Smooth muscle cell (in vitro differentiated cells): Measurements from ENCODE around the gene DPP7. TPM values are rescaled to one million over a fixed set of nuclear protein-coding genes. Genes with fewer than 3 reads are reported as not detected.

Source experiments
- DNase-seq: peaks from one replicate; lab custom pipeline; 2025; ENCODE audit not compliant: unreplicated experiment; lab: John Stamatoyannopoulos, UW
- H2AFZ ChIP-seq: fragments of 200-600 bp; sonication (generic); 2 replicates; pipeline ENCODE4 v1.6.0; 2016; ENCODE audit warnings: antibody characterized with exemption, low read depth, mild to moderate bottlenecking
- H3F3A ChIP-seq: fragments of 200-600 bp; sonication (generic); 2 replicates; pipeline ENCODE4 v1.6.0; 2017; ENCODE audit warnings: antibody characterized with exemption, low read depth
- H3K27ac ChIP-seq: fragments of 200-600 bp; sonication (generic); 2 replicates; pipeline ENCODE4 v1.5.1; 2016; ENCODE audit warnings: low read depth, mild to moderate bottlenecking
- H3K27me3 ChIP-seq: fragments of 200-600 bp; sonication (generic); 2 replicates; pipeline ENCODE4 v1.6.1; 2016; ENCODE audit warnings: low read depth, mild to moderate bottlenecking
- H3K36me3 ChIP-seq: fragments of 200-600 bp; sonication (generic); 2 replicates; pipeline ENCODE4 v1.5.1; 2016; ENCODE audit warnings: low read depth
- H3K4me1 ChIP-seq: fragments of 200-600 bp; sonication (generic); 2 replicates; pipeline ENCODE4 v1.5.1; 2016; ENCODE audit warnings: low read depth
- H3K4me2 ChIP-seq: fragments of 200-600 bp; sonication (generic); 2 replicates; pipeline ENCODE4 v1.6.0; 2016; ENCODE audit warnings: mild to moderate bottlenecking
- H3K4me3 ChIP-seq: fragments of 200-600 bp; sonication (generic); 2 replicates; pipeline ENCODE4 v1.5.1; 2016; ENCODE audit warnings: mild to moderate bottlenecking
- H3K79me2 ChIP-seq: fragments of 200-600 bp; sonication (generic); 2 replicates; pipeline ENCODE4 v1.6.0; 2016; ENCODE audit warnings: low read depth, mild to moderate bottlenecking
- H3K9ac ChIP-seq: fragments of 200-600 bp; sonication (generic); 2 replicates; pipeline ENCODE4 v1.6.0; 2016; ENCODE audit warnings: low read depth
- H3K9me3 ChIP-seq: fragments of 200-600 bp; sonication (generic); replicated peaks from 2 replicates; pipeline ENCODE4 v1.5.1; 2016; ENCODE audit warnings: low read depth
- H4K20me1 ChIP-seq: fragments of 200-600 bp; sonication (generic); 2 replicates; pipeline ENCODE4 v1.6.0; 2016; ENCODE audit warnings: low read depth
- CTCF ChIP-seq: fragments of 200-600 bp; sonication (generic); IDR thresholded peaks from 2 replicates; pipeline ENCODE4 v1.5.1; 2017; ENCODE audit warnings: borderline replicate concordance, mild to moderate bottlenecking, antibody characterized with exemption; ENCODE audit not compliant: insufficient read depth, poor library complexity, severe bottlenecking
- WGBS: methylation state at CpG from one replicate; pipeline ENCODE4 v1.1.7; 2016; ENCODE audit warnings: low lambda C conversion rate; 5-methylcytosine and 5-hydroxymethylcytosine counted together
- polyA plus RNA-seq: library from polyadenylated mRNA; unstranded; fragments of >200 nt; fragmentation: Nextera tagmentation; extraction: Ambion mirVana; gene quantifications from 2 replicates; pipeline ENCODE4 v1.2.1, GENCODE V29; 2016
- total RNA-seq: library from RNA; depleted of rRNA; stranded (reverse); fragments of >200 nt; gene quantifications from 2 replicates; pipeline ENCODE4 v1.2.3, GENCODE V29; 2014

DPP7 gene
- 50.6 and 51.4 TPM in 2 replicates for total RNA-seq
- polyA plus RNA-seq: 170 and 171 TPM in 2 replicates

- Histone ChIP-seq H3K4me3 (peak within 1 kb of the TSS; percentile 67), H3K9ac (no peak within 1 kb of the TSS), H3K9me3 (no peaks in the 10 kb centered on the region), H3K79me2 (no peaks in the 10 kb centered on the region), H2AFZ (peak within 1 kb of the TSS; percentile 58), H3K4me2 (peak within 1 kb of the TSS; percentile 98), H3F3A (no peaks in the 10 kb centered on the region), H3K36me3 (no peaks in the 10 kb centered on the region), H3K27me3 (no peaks in the 10 kb centered on the region), H4K20me1 (no peaks in the 10 kb centered on the region), H3K27ac (no peak within 1 kb of the TSS), H3K4me1 (peaks cover 3% of the 10 kb centered on the region)
- no peak for TF ChIP-seq CTCF
- 27% methylated on average over 22 of the region's 70 CpGs for WGBS
- peak; percentile 27 for DNase-seq
Observed at GRCh38 chr9:137114613-137115393, at the start of gene DPP7. Gene DPP7 (minus strand): TSS chr9:137114733. CDS start chr9:137114713, 20 bp downstream.

GRCh38 chr9:137163805-137164204, 49.3 kb upstream of the DPP7 start:
- no peaks in the 10 kb centered on the region for H3K4me1 ChIP-seq
- TF ChIP-seq CTCF: no peak
- no peak overlapping the region for H3K27ac ChIP-seq
- H3K36me3 ChIP-seq: no peaks in the 10 kb centered on the region
- no peaks in the 10 kb centered on the region for H3K9me3 ChIP-seq
- H4K20me1 ChIP-seq: no peaks in the 10 kb centered on the region
- no peak overlapping the region for H3K9ac ChIP-seq
- H2AFZ ChIP-seq: no peak overlapping the region
- peak overlapping the region; percentile 67 for H3K4me2 ChIP-seq
- no peak for DNase-seq
- no peaks in the 10 kb centered on the region for H3F3A ChIP-seq
- peaks cover 100% of the 10 kb centered on the region for H3K27me3 ChIP-seq
- no peak overlapping the region for H3K4me3 ChIP-seq
- 91% methylated on average over 19 of the region's 22 CpGs for WGBS
- no peaks in the 10 kb centered on the region for H3K79me2 ChIP-seq

GRCh38 chr9:137163365-137163715, 48.8 kb upstream of the DPP7 start:
- no peaks in the 10 kb centered on the region for H3K36me3 ChIP-seq
- peak overlapping the region; percentile 67 for H3K4me2 ChIP-seq
- H3K27ac ChIP-seq: no peak overlapping the region
- no peak overlapping the region for H3K9ac ChIP-seq
- H3K4me3 ChIP-seq: peak overlapping the region; percentile 13
- no peaks in the 10 kb centered on the region for H4K20me1 ChIP-seq
- no peak overlapping the region for H2AFZ ChIP-seq
- DNase-seq: no peak
- peaks cover 100% of the 10 kb centered on the region for H3K27me3 ChIP-seq
- no peaks in the 10 kb centered on the region for H3K4me1 ChIP-seq
- H3K9me3 ChIP-seq: no peaks in the 10 kb centered on the region
- 64% methylated on average over 14 of the region's 26 CpGs for WGBS
- no peaks in the 10 kb centered on the region for H3F3A ChIP-seq
- TF ChIP-seq CTCF: no peak
- H3K79me2 ChIP-seq: no peaks in the 10 kb centered on the region
